ENCODE measurements around the gene REEP3.

- TF ChIP-seq CTCF (IDR thresholded peaks at IDR 0.05) (no peak), EZH2 (IDR thresholded peaks at IDR 0.05; ENCODE audit: borderline replicate concordance, insufficient read depth, low read depth, low read length, poor library complexity, severe bottlenecking) (no peak)
These were observed 113.4 kb downstream of the REEP3 start for GRCh38 chr10:63634488-63635065.

Data from B cell (primary cell).